Right atrium auricular region (tissue), 2 donors: ENCODE data around the gene ITPK1. TPM values are rescaled to one million over a fixed set of nuclear protein-coding genes. Genes with fewer than 3 reads are reported as not detected.

ENCODE experiments used
- DNase-seq: peaks from one replicate; pipeline ENCODE4 v3.0.0-alpha.2; 2019; ENCODE audit warnings: low spot score
- H3K27ac ChIP-seq, 2 donors: fragments of 200-600 bp; sonication (generic); 1 replicate in 1 of 2; 2 replicates in 1 of 2; pipeline ENCODE4 v1.5.1; 2016 to 2019
- H3K27me3 ChIP-seq, 2 donors: fragments of 200-600 bp; sonication (generic); one replicate each; pipeline versions ENCODE4 v1.5.1 to v1.6.0; 2017 to 2019
- H3K36me3 ChIP-seq: fragments of 200-600 bp; sonication (generic); one replicate; pipeline ENCODE4 v1.5.1; 2016
- H3K4me1 ChIP-seq, 2 donors: fragments of 200-600 bp; sonication (generic); one replicate each; pipeline versions ENCODE4 v1.5.1 to v1.6.0; 2017 to 2019
- H3K4me3 ChIP-seq, 2 donors: fragments of 200-600 bp; sonication (generic); 1 replicate in 1 of 2; 2 replicates in 1 of 2; pipeline ENCODE4 v1.5.1; 2017 to 2019; ENCODE audit warnings: mild to moderate bottlenecking in 1 of 2, moderate library complexity in 1 of 2
- H3K9me3 ChIP-seq, 2 donors: fragments of 200-600 bp; sonication (generic); one replicate each; pipeline ENCODE4 v1.5.1; 2019
- CTCF ChIP-seq, 2 donors: fragments of 200-600 bp; sonication (generic); IDR thresholded peaks; one replicate each; pipeline ENCODE4 v1.5.1; 2019; ENCODE audit warnings: antibody characterized with exemption in 2 of 2
- total RNA-seq, 2 donors: library from RNA; depleted of rRNA; stranded (reverse); fragments of >200 nt; gene quantifications; one replicate each; pipeline ENCODE4 v1.1.0, GENCODE V29; 2016

ITPK1 gene
- total RNA-seq, 2 donors from 2014 or later: 58.3 to 76.0 TPM

- peaks cover 49% of the 10 kb centered on the region for H3K36me3 ChIP-seq
Observed at GRCh38 chr14:92945959-92946846, 169.5 kb downstream of the ITPK1 start.

GRCh38 chr14:92945544-92945943, 170.2 kb downstream of the ITPK1 start:
- H3K27ac ChIP-seq: no peak overlapping the region
- H3K36me3 ChIP-seq: peaks cover 47% of the 10 kb centered on the region
- no peak for DNase-seq
- H3K4me3 ChIP-seq: no peak overlapping the region
- H3K27me3 ChIP-seq: no peaks in the 10 kb centered on the region
- H3K4me1 ChIP-seq: peaks cover 0 to 23% of the 10 kb centered on the region in 2 donors
- no peaks in the 10 kb centered on the region for H3K9me3 ChIP-seq
- TF ChIP-seq CTCF (IDR thresholded peaks at IDR 0.05): no peak

More at GRCh38 chr14:92945959-92946846, 169.5 kb downstream of the ITPK1 start:
- no peak for TF ChIP-seq CTCF (IDR thresholded peaks at IDR 0.05)
- Histone ChIP-seq H3K9me3 (no peaks in the 10 kb centered on the region), H3K27me3 (no peaks in the 10 kb centered on the region), H3K4me1 (peaks cover 0 to 29% of the 10 kb centered on the region in 2 donors), H3K27ac (no peak overlapping the region), H3K4me3 (no peak overlapping the region)
- DNase-seq: peak; percentile 72

- Histone ChIP-seq H3K4me3 (no peak overlapping the region), H3K27ac (no peak overlapping the region), H3K36me3 (peaks cover 47% of the 10 kb centered on the region), H3K27me3 (no peaks in the 10 kb centered on the region), H3K9me3 (no peaks in the 10 kb centered on the region), H3K4me1 (peaks cover 0 to 17% of the 10 kb centered on the region in 2 donors)
- no peak for DNase-seq
- TF ChIP-seq CTCF (IDR thresholded peaks at IDR 0.05): no peak
Observed at GRCh38 chr14:92944976-92945375, 170.7 kb downstream of the ITPK1 start.

- no peak overlapping the region for H3K4me3 ChIP-seq
- no peaks in the 10 kb centered on the region for H3K27me3 ChIP-seq
- H3K27ac ChIP-seq: no peak overlapping the region
- DNase-seq: no peak
- TF ChIP-seq CTCF (IDR thresholded peaks at IDR 0.05): no peak
- peaks cover 47% of the 10 kb centered on the region for H3K36me3 ChIP-seq
- peaks cover 0 to 12% of the 10 kb centered on the region in 2 donors for H3K4me1 ChIP-seq
- no peaks in the 10 kb centered on the region for H3K9me3 ChIP-seq
Observed at GRCh38 chr14:92943855-92944570, 171.7 kb downstream of the ITPK1 start.

GRCh38 chr14:92942976-92943710, 172.6 kb downstream of the ITPK1 start:
- peaks cover 0 to 12% of the 10 kb centered on the region in 2 donors for H3K4me1 ChIP-seq
- DNase-seq: no peak
- H3K27ac ChIP-seq: no peak overlapping the region
- no peak overlapping the region for H3K4me3 ChIP-seq
- no peaks in the 10 kb centered on the region for H3K9me3 ChIP-seq
- H3K27me3 ChIP-seq: no peaks in the 10 kb centered on the region
- H3K36me3 ChIP-seq: peaks cover 45% of the 10 kb centered on the region
- no peak for TF ChIP-seq CTCF (IDR thresholded peaks at IDR 0.05)
